Measurements from ENCODE around the gene ZNF664. TPM values are rescaled to one million over a fixed set of nuclear protein-coding genes. Genes with fewer than 3 reads are reported as not detected.

ZNF664 gene
- total and polyA plus RNA-seq, 10 of the 15 experiments (the other 5 are each of a cell fraction or from before 2014, with no cell fraction given) = 1.8 to 65.6 (median 30.8) TPM

- in situ Hi-C loops (cut with MboI) = no loop called here
- POLR2A ChIA-PET = no interaction called here
These were observed 86.7 kb downstream of the ZNF664 start for GRCh38 chr12:124059752-124060151.

More at GRCh38 chr12:124059752-124060151, 86.7 kb downstream of the ZNF664 start:
- FAIRE-seq (no peak), ATAC-seq (no peak), DNase-seq (ENCODE audit: low read depth, low spot score) (no peak)
- Histone ChIP-seq H3K36me3 (ENCODE audit: control insufficient read depth in 2 of 2, insufficient read depth in 2 of 2, low read length in 1 of 2) (no peaks in the 10 kb centered on the region), H3K4me2 (ENCODE audit: control insufficient read depth, insufficient read depth) (no peak overlapping the region), H3K9me3 (replicated peaks; ENCODE audit: control insufficient read depth, insufficient read depth, low read length) (peaks cover 2% of the 10 kb centered on the region; the same call in 1 of the 3 replicates), H3K4me3 (no peak overlapping the region), H3K27ac (ENCODE audit: control insufficient read depth, insufficient read depth) (no peak overlapping the region), H3K9ac (ENCODE audit: control insufficient read depth, insufficient read depth, low read length) (no peak overlapping the region), H3K27me3 (replicated peaks in 1 of 2; ENCODE audit: control insufficient read depth in 2 of 2, insufficient read depth in 2 of 2, low read length in 1 of 2) (no peaks in the 10 kb centered on the region), H2AFZ (ENCODE audit: control insufficient read depth, low read depth, low read length) (no peak overlapping the region), H4K20me1 (ENCODE audit: control insufficient read depth, insufficient read depth) (no peaks in the 10 kb centered on the region; the same call in 1 of the 2 replicates), H3K4me1 (ENCODE audit: control insufficient read depth, insufficient read depth, low read length) (no peaks in the 10 kb centered on the region), H3K79me2 (ENCODE audit: control insufficient read depth, insufficient read depth, low read length) (no peaks in the 10 kb centered on the region)
- no TSS peak for BruUV-seq (replicated peaks)
- CTCF ChIA-PET = interaction anchor here (1.1 kb wide), 1 partner anchor 27 kb away, joined by 3 read pairs; no protein-coding TSS in a partner anchor
- TF ChIP-seq ATF2 (IDR thresholded peaks at IDR 0.05; ENCODE audit: low read length) (no peak), STAT1 (conservative IDR thresholded peaks at IDR 0.05) (no peak), STAT3 (IDR thresholded peaks at IDR 0.05; ENCODE audit: low read depth, low read length) (no peak), PAX5 (IDR thresholded peaks at IDR 0.05; ENCODE audit: borderline replicate concordance, low read depth, low read length) (no peak), RAD21 (IDR thresholded peaks at IDR 0.05; ENCODE audit: insufficient read depth, low read depth, low read length) (no peak), ZNF384 (IDR thresholded peaks at IDR 0.05; ENCODE audit: borderline replicate concordance, low read depth, low read length) (no peak)
- intact Hi-C loops (cut with micrococcal nuclease; ENCODE audit: unreplicated experiment) = no loop called here
- SMC1A ChIA-PET (ENCODE audit: uncharacterized antibody, unreplicated experiment) = no interaction called here
- WGBS (ENCODE audit: insufficient coverage, insufficient replicate concordance, low lambda C conversion rate, missing lambda C conversion rate) = 26% methylated on average over 3 of the region's 3 CpGs
- RAD21 ChIA-PET (ENCODE audit: unreplicated experiment) = no interaction called here

Small RNAs within 50 kb of the gene (small RNA-seq; reads per million reads assigned to genes)
- not detected for gene AC068790.4
- gene AC068790.6 = not detected

Other genes with a start within 250 kb of the ZNF664 start
- gene DNAH10, start 210.9 kb upstream of the ZNF664 start, total RNA-seq (2014; rRNA removed) = 0.05 and 0.06 TPM in 2 replicates
- 0.04 and 0.09 TPM in 2 replicates for gene DNAH10, start 210.9 kb upstream of the ZNF664 start, total RNA-seq (2014; rRNA removed; fragmentation: Illumina TruSeq; extraction: Trizol)
- 0.18 and 0.53 TPM in 2 replicates for gene DNAH10, start 210.9 kb upstream of the ZNF664 start, total RNA-seq (2021)
- gene DNAH10, start 210.9 kb upstream of the ZNF664 start, polyA plus RNA-seq (2011; rRNA removed) = 0.01 and 0.06 TPM in 2 replicates
- 0.03 and 0.06 TPM in 2 replicates for gene DNAH10, start 210.9 kb upstream of the ZNF664 start, polyA plus RNA-seq (2014; fragmentation: Illumina TruSeq; extraction: Trizol)
- under 1 TPM; 0.04 to 0.05 TPM for gene DNAH10, start 210.9 kb upstream of the ZNF664 start, polyA plus RNA-seq (2014; fragmentation: Nextera tagmentation; extraction: Ambion mirVana)
- gene DNAH10, start 210.9 kb upstream of the ZNF664 start, polyA plus RNA-seq (2014; rRNA removed) = 0.05 and 0.10 TPM in 2 replicates
- under 1 TPM; 0.05 to 0.32 TPM for gene DNAH10, start 210.9 kb upstream of the ZNF664 start, polyA plus RNA-seq (2016; fragmentation: Nextera tagmentation; extraction: Ambion mirVana)
- 2.9 and 4.8 TPM in 2 replicates for gene CCDC92, start 384 bp upstream of the ZNF664 start, total RNA-seq (2014; rRNA removed)
- gene CCDC92, start 384 bp upstream of the ZNF664 start, total RNA-seq (2014; rRNA removed; fragmentation: Illumina TruSeq; extraction: Trizol) = 3.5 and 3.7 TPM in 2 replicates
- gene CCDC92, start 384 bp upstream of the ZNF664 start, total RNA-seq (2021) = 11.8 and 12.8 TPM in 2 replicates
- gene CCDC92, start 384 bp upstream of the ZNF664 start, polyA plus RNA-seq (2011; rRNA removed) = 0.61 and 0.96 TPM in 2 replicates
- gene CCDC92, start 384 bp upstream of the ZNF664 start, polyA plus RNA-seq (2014; fragmentation: Illumina TruSeq; extraction: Trizol) = 2.6 and 7.1 TPM in 2 replicates
- under 1 TPM; 0.53 to 0.82 TPM for gene CCDC92, start 384 bp upstream of the ZNF664 start, polyA plus RNA-seq (2014; fragmentation: Nextera tagmentation; extraction: Ambion mirVana)
- 9.5 and 10.6 TPM in 2 replicates for gene CCDC92, start 384 bp upstream of the ZNF664 start, polyA plus RNA-seq (2014; rRNA removed)
- gene CCDC92, start 384 bp upstream of the ZNF664 start, polyA plus RNA-seq (2016; fragmentation: Nextera tagmentation; extraction: Ambion mirVana) = 1 to 10 TPM; 2.2 to 6.6 TPM

Data from GM12878 (cell line).